ENCODE results near the gene ASB10.

ASB10 gene

GRCh38 chr7:151207315-151207714 is 20.3 kb upstream of the ASB10 start:
- Histone ChIP-seq H3K27me3 (ENCODE audit: control insufficient read depth, insufficient read depth, low read length) (peaks cover 6% of the 10 kb centered on the region), H3K4me3 (ENCODE audit: low read length) (no peak overlapping the region), H3K36me3 (ENCODE audit: control insufficient read depth, insufficient read depth, low read length) (no peaks in the 10 kb centered on the region), H3K4me1 (ENCODE audit: control insufficient read depth, insufficient read depth, low read length) (no peaks in the 10 kb centered on the region), H3K9ac (ENCODE audit: low read length) (no peak overlapping the region), H3K27ac (ENCODE audit: low read depth, low read length) (no peak overlapping the region)

- no peak overlapping the region for H3K27ac ChIP-seq (ENCODE audit: low read depth, low read length)
- no peak overlapping the region for H3K4me3 ChIP-seq (ENCODE audit: low read length)
- H3K9ac ChIP-seq (ENCODE audit: low read length) = no peak overlapping the region
- peaks cover 6% of the 10 kb centered on the region for H3K27me3 ChIP-seq (ENCODE audit: control insufficient read depth, insufficient read depth, low read length)
- H3K4me1 ChIP-seq (ENCODE audit: control insufficient read depth, insufficient read depth, low read length) = no peaks in the 10 kb centered on the region
- no peaks in the 10 kb centered on the region for H3K36me3 ChIP-seq (ENCODE audit: control insufficient read depth, insufficient read depth, low read length)
Measured at GRCh38 chr7:151206914-151207313, 19.9 kb upstream of the ASB10 start.

- no peaks in the 10 kb centered on the region for H3K36me3 ChIP-seq (ENCODE audit: control insufficient read depth, insufficient read depth, low read length)
- H3K4me1 ChIP-seq (ENCODE audit: control insufficient read depth, insufficient read depth, low read length) = no peaks in the 10 kb centered on the region
- no peak overlapping the region for H3K27ac ChIP-seq (ENCODE audit: low read depth, low read length)
- H3K27me3 ChIP-seq (ENCODE audit: control insufficient read depth, insufficient read depth, low read length) = peaks cover 6% of the 10 kb centered on the region
- no peak overlapping the region for H3K9ac ChIP-seq (ENCODE audit: low read length)
- no peak overlapping the region for H3K4me3 ChIP-seq (ENCODE audit: low read length)
Measured at GRCh38 chr7:151205730-151206129, 18.7 kb upstream of the ASB10 start.

- Histone ChIP-seq H3K4me3 (ENCODE audit: low read length) (no peak overlapping the region), H3K36me3 (ENCODE audit: control insufficient read depth, insufficient read depth, low read length) (no peaks in the 10 kb centered on the region), H3K4me1 (ENCODE audit: control insufficient read depth, insufficient read depth, low read length) (no peaks in the 10 kb centered on the region), H3K27ac (ENCODE audit: low read depth, low read length) (no peak overlapping the region), H3K9ac (ENCODE audit: low read length) (no peak overlapping the region), H3K27me3 (ENCODE audit: control insufficient read depth, insufficient read depth, low read length) (peaks cover 6% of the 10 kb centered on the region)
Measured at GRCh38 chr7:151204383-151205032, 17.5 kb upstream of the ASB10 start.

- Histone ChIP-seq H3K4me1 (ENCODE audit: control insufficient read depth, insufficient read depth, low read length) (no peaks in the 10 kb centered on the region), H3K9ac (ENCODE audit: low read length) (no peak overlapping the region), H3K36me3 (ENCODE audit: control insufficient read depth, insufficient read depth, low read length) (no peaks in the 10 kb centered on the region), H3K27ac (ENCODE audit: low read depth, low read length) (no peak overlapping the region), H3K4me3 (ENCODE audit: low read length) (no peak overlapping the region), H3K27me3 (ENCODE audit: control insufficient read depth, insufficient read depth, low read length) (peaks cover 6% of the 10 kb centered on the region)
Measured at GRCh38 chr7:151202836-151203235, 15.8 kb upstream of the ASB10 start.

- no peaks in the 10 kb centered on the region for H3K4me1 ChIP-seq (ENCODE audit: control insufficient read depth, insufficient read depth, low read length)
- H3K36me3 ChIP-seq (ENCODE audit: control insufficient read depth, insufficient read depth, low read length) = no peaks in the 10 kb centered on the region
- H3K27me3 ChIP-seq (ENCODE audit: control insufficient read depth, insufficient read depth, low read length) = peaks cover 6% of the 10 kb centered on the region
- no peak overlapping the region for H3K27ac ChIP-seq (ENCODE audit: low read depth, low read length)
- H3K4me3 ChIP-seq (ENCODE audit: low read length) = no peak overlapping the region
- H3K9ac ChIP-seq (ENCODE audit: low read length) = no peak overlapping the region
Measured at GRCh38 chr7:151201751-151202150, 14.7 kb upstream of the ASB10 start.

- H3K27ac ChIP-seq (ENCODE audit: low read depth, low read length) = no peak overlapping the region
- no peaks in the 10 kb centered on the region for H3K36me3 ChIP-seq (ENCODE audit: control insufficient read depth, insufficient read depth, low read length)
- no peak overlapping the region for H3K4me3 ChIP-seq (ENCODE audit: low read length)
- peaks cover 6% of the 10 kb centered on the region for H3K27me3 ChIP-seq (ENCODE audit: control insufficient read depth, insufficient read depth, low read length)
- H3K9ac ChIP-seq (ENCODE audit: low read length) = no peak overlapping the region
- no peaks in the 10 kb centered on the region for H3K4me1 ChIP-seq (ENCODE audit: control insufficient read depth, insufficient read depth, low read length)
Measured at GRCh38 chr7:151201344-151201743, 14.3 kb upstream of the ASB10 start.

- H3K27ac ChIP-seq (ENCODE audit: low read depth, low read length) = no peak overlapping the region
- H3K4me3 ChIP-seq (ENCODE audit: low read length) = no peak overlapping the region
- no peaks in the 10 kb centered on the region for H3K36me3 ChIP-seq (ENCODE audit: control insufficient read depth, insufficient read depth, low read length)
- no peak overlapping the region for H3K9ac ChIP-seq (ENCODE audit: low read length)
- peaks cover 7% of the 10 kb centered on the region for H3K27me3 ChIP-seq (ENCODE audit: control insufficient read depth, insufficient read depth, low read length)
- H3K4me1 ChIP-seq (ENCODE audit: control insufficient read depth, insufficient read depth, low read length) = no peaks in the 10 kb centered on the region
Measured at GRCh38 chr7:151198945-151199848, 12.1 kb upstream of the ASB10 start.

- Histone ChIP-seq H3K27ac (ENCODE audit: low read depth, low read length) (no peak overlapping the region), H3K4me1 (ENCODE audit: control insufficient read depth, insufficient read depth, low read length) (no peaks in the 10 kb centered on the region), H3K36me3 (ENCODE audit: control insufficient read depth, insufficient read depth, low read length) (no peaks in the 10 kb centered on the region), H3K9ac (ENCODE audit: low read length) (no peak overlapping the region), H3K4me3 (ENCODE audit: low read length) (no peak overlapping the region), H3K27me3 (ENCODE audit: control insufficient read depth, insufficient read depth, low read length) (peaks cover 5% of the 10 kb centered on the region)
Measured at GRCh38 chr7:151197932-151198331, 10.9 kb upstream of the ASB10 start.

GRCh38 chr7:151195616-151196450 is 8.8 kb upstream of the ASB10 start:
- Histone ChIP-seq H3K4me3 (ENCODE audit: low read length) (no peak overlapping the region), H3K36me3 (ENCODE audit: control insufficient read depth, insufficient read depth, low read length) (no peaks in the 10 kb centered on the region), H3K27me3 (ENCODE audit: control insufficient read depth, insufficient read depth, low read length) (peaks cover 5% of the 10 kb centered on the region), H3K27ac (ENCODE audit: low read depth, low read length) (no peak overlapping the region), H3K4me1 (ENCODE audit: control insufficient read depth, insufficient read depth, low read length) (no peaks in the 10 kb centered on the region), H3K9ac (ENCODE audit: low read length) (no peak overlapping the region)

- no peak overlapping the region for H3K4me3 ChIP-seq (ENCODE audit: low read length)
Measured at GRCh38 chr7:151194188-151194587, 7.1 kb upstream of the ASB10 start.

More at GRCh38 chr7:151194188-151194587, 7.1 kb upstream of the ASB10 start:
- no peaks in the 10 kb centered on the region for H3K4me1 ChIP-seq (ENCODE audit: control insufficient read depth, insufficient read depth, low read length)
- peaks cover 5% of the 10 kb centered on the region for H3K27me3 ChIP-seq (ENCODE audit: control insufficient read depth, insufficient read depth, low read length)
- no peak overlapping the region for H3K27ac ChIP-seq (ENCODE audit: low read depth, low read length)
- no peaks in the 10 kb centered on the region for H3K36me3 ChIP-seq (ENCODE audit: control insufficient read depth, insufficient read depth, low read length)
- H3K9ac ChIP-seq (ENCODE audit: low read length) = no peak overlapping the region

Data from rectal smooth muscle tissue (tissue), 1 donor.